ENCODE results near the gene EPHA7.

Gene EPHA7

GRCh38 chr6:93337772-93338394, 81.5 kb downstream of the EPHA7 start:
- Histone ChIP-seq H2BK120ac (ENCODE audit: low read depth, low read length) (no peak overlapping the region), H3K27me3 (ENCODE audit: insufficient read depth, low read length, poor library complexity) (no peaks in the 10 kb centered on the region), H3K79me2 (ENCODE audit: control insufficient read depth, insufficient read depth, low read length) (no peaks in the 10 kb centered on the region), H3K79me1 (ENCODE audit: low read length) (no peaks in the 10 kb centered on the region), H3K4me2 (ENCODE audit: low read length) (no peak overlapping the region), H2BK15ac (replicated peaks; ENCODE audit: low read depth) (no peak overlapping the region), H3K56ac (ENCODE audit: low read length) (no peak overlapping the region), H3K36me3 (ENCODE audit: control insufficient read depth, insufficient read depth, low read length) (no peaks in the 10 kb centered on the region), H4K5ac (ENCODE audit: low read length) (no peak overlapping the region), H3K4ac (ENCODE audit: low read depth, low read length) (no peak overlapping the region), H4K8ac (ENCODE audit: low read depth, low read length) (no peak overlapping the region), H2AK5ac (ENCODE audit: low read length) (no peak overlapping the region), H3K4me1 (ENCODE audit: control insufficient read depth, low read depth, low read length) (no peaks in the 10 kb centered on the region), H2BK5ac (ENCODE audit: low read length) (no peak overlapping the region), H3K23ac (ENCODE audit: low read length) (no peak overlapping the region), H3K27ac (ENCODE audit: low read depth, low read length) (no peak overlapping the region), H3K4me3 (ENCODE audit: low read length) (no peak overlapping the region), H3K18ac (ENCODE audit: low read length) (no peak overlapping the region), H3K9ac (ENCODE audit: low read length) (no peak overlapping the region)
- WGBS (ENCODE audit: extremely low coverage, insufficient coverage, low lambda C conversion rate), result no CpG with 5 or more reads among the region's 2 CpGs
- no peak for DNase-seq

GRCh38 chr6:93337014-93337413, 82.3 kb downstream of the EPHA7 start:
- Histone ChIP-seq H3K4me2 (ENCODE audit: low read length) (no peak overlapping the region), H2BK5ac (ENCODE audit: low read length) (no peak overlapping the region), H3K79me1 (ENCODE audit: low read length) (no peaks in the 10 kb centered on the region), H3K4me3 (ENCODE audit: low read length) (no peak overlapping the region), H3K79me2 (ENCODE audit: control insufficient read depth, insufficient read depth, low read length) (no peaks in the 10 kb centered on the region), H4K8ac (ENCODE audit: low read depth, low read length) (no peak overlapping the region), H3K36me3 (ENCODE audit: control insufficient read depth, insufficient read depth, low read length) (no peaks in the 10 kb centered on the region), H2BK15ac (replicated peaks; ENCODE audit: low read depth) (no peak overlapping the region), H2AK5ac (ENCODE audit: low read length) (no peak overlapping the region), H3K27ac (ENCODE audit: low read depth, low read length) (no peak overlapping the region), H4K5ac (ENCODE audit: low read length) (no peak overlapping the region), H3K56ac (ENCODE audit: low read length) (no peak overlapping the region), H3K4ac (ENCODE audit: low read depth, low read length) (no peak overlapping the region), H2BK120ac (ENCODE audit: low read depth, low read length) (no peak overlapping the region), H3K9ac (ENCODE audit: low read length) (no peak overlapping the region), H3K4me1 (ENCODE audit: control insufficient read depth, low read depth, low read length) (no peaks in the 10 kb centered on the region), H3K18ac (ENCODE audit: low read length) (no peak overlapping the region), H3K23ac (ENCODE audit: low read length) (no peak overlapping the region), H3K27me3 (ENCODE audit: insufficient read depth, low read length, poor library complexity) (no peaks in the 10 kb centered on the region)
- no peak for DNase-seq
- WGBS (ENCODE audit: extremely low coverage, insufficient coverage, low lambda C conversion rate), result no CpG with 5 or more reads among the region's 1 CpG

DNA sequence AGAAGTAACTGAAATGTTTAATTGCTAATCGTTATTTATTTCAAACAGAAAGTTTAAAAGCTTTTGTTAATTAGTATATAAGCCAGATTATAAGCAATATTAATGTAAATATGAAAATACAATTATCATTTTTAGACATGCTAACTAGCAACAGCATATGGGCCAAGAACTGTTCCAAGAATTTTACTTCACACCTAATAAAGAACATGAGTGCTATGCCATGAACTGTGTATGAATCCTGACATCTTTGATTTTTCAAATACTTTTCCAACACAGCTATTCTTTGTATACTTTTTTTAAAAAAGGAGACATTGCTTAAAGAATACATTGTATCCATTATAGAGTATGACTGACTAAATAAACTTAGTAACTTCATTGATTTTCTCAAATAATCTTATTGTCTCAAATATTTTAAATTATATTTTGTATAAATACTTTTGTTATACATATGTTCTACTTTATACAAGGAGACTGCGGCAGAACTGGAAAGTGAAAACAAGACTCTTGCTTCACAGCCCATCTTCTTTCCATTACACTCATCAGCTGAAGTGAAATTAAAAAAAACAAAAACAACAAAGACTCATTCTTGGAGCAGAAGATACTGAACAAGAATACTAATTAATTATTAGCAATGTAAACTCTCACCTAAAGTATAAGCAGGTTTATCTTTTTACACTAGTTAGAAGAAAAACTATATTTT, 89.9 kb downstream of the EPHA7 start:
- no peak for DNase-seq
- H4K8ac ChIP-seq (ENCODE audit: low read depth, low read length), result no peak overlapping the region
- H3K9ac ChIP-seq (ENCODE audit: low read length), result no peak overlapping the region
- no peak overlapping the region for H3K4ac ChIP-seq (ENCODE audit: low read depth, low read length)
- H3K79me2 ChIP-seq (ENCODE audit: control insufficient read depth, insufficient read depth, low read length), result no peaks in the 10 kb centered on the region
- no peak overlapping the region for H3K23ac ChIP-seq (ENCODE audit: low read length)
- H3K4me3 ChIP-seq (ENCODE audit: low read length), result no peak overlapping the region
- no peaks in the 10 kb centered on the region for H3K4me1 ChIP-seq (ENCODE audit: control insufficient read depth, low read depth, low read length)
- H3K36me3 ChIP-seq (ENCODE audit: control insufficient read depth, insufficient read depth, low read length), result no peaks in the 10 kb centered on the region
- no peak overlapping the region for H3K56ac ChIP-seq (ENCODE audit: low read length)
- no peak overlapping the region for H3K4me2 ChIP-seq (ENCODE audit: low read length)
- H3K79me1 ChIP-seq (ENCODE audit: low read length), result no peaks in the 10 kb centered on the region
- H4K5ac ChIP-seq (ENCODE audit: low read length), result no peak overlapping the region
- no peak overlapping the region for H2AK5ac ChIP-seq (ENCODE audit: low read length)
- H3K27me3 ChIP-seq (ENCODE audit: insufficient read depth, low read length, poor library complexity), result no peaks in the 10 kb centered on the region
- H2BK5ac ChIP-seq (ENCODE audit: low read length), result no peak overlapping the region
- no CpG with 5 or more reads among the region's 2 CpGs for WGBS (ENCODE audit: extremely low coverage, insufficient coverage, low lambda C conversion rate)
- H3K18ac ChIP-seq (ENCODE audit: low read length), result no peak overlapping the region
- no peak overlapping the region for H2BK15ac ChIP-seq (replicated peaks; ENCODE audit: low read depth)
- no peak overlapping the region for H3K27ac ChIP-seq (ENCODE audit: low read depth, low read length)
- no peak overlapping the region for H2BK120ac ChIP-seq (ENCODE audit: low read depth, low read length)

- H2BK120ac ChIP-seq (ENCODE audit: low read depth, low read length), result no peak overlapping the region
- no peak for DNase-seq
- no peaks in the 10 kb centered on the region for H3K79me2 ChIP-seq (ENCODE audit: control insufficient read depth, insufficient read depth, low read length)
- no peak overlapping the region for H2AK5ac ChIP-seq (ENCODE audit: low read length)
- no CpG with 5 or more reads among the region's 3 CpGs for WGBS (ENCODE audit: extremely low coverage, insufficient coverage, low lambda C conversion rate)
- no peak overlapping the region for H4K8ac ChIP-seq (ENCODE audit: low read depth, low read length)
- no peak overlapping the region for H3K23ac ChIP-seq (ENCODE audit: low read length)
- no peak overlapping the region for H2BK5ac ChIP-seq (ENCODE audit: low read length)
- H3K4me2 ChIP-seq (ENCODE audit: low read length), result no peak overlapping the region
- H3K36me3 ChIP-seq (ENCODE audit: control insufficient read depth, insufficient read depth, low read length), result no peaks in the 10 kb centered on the region
- H3K27ac ChIP-seq (ENCODE audit: low read depth, low read length), result no peak overlapping the region
- no peak overlapping the region for H3K9ac ChIP-seq (ENCODE audit: low read length)
- no peaks in the 10 kb centered on the region for H3K4me1 ChIP-seq (ENCODE audit: control insufficient read depth, low read depth, low read length)
- no peak overlapping the region for H3K4ac ChIP-seq (ENCODE audit: low read depth, low read length)
- H3K79me1 ChIP-seq (ENCODE audit: low read length), result no peaks in the 10 kb centered on the region
- H3K56ac ChIP-seq (ENCODE audit: low read length), result no peak overlapping the region
- H4K5ac ChIP-seq (ENCODE audit: low read length), result no peak overlapping the region
- no peak overlapping the region for H2BK15ac ChIP-seq (replicated peaks; ENCODE audit: low read depth)
- no peak overlapping the region for H3K4me3 ChIP-seq (ENCODE audit: low read length)
- H3K18ac ChIP-seq (ENCODE audit: low read length), result no peak overlapping the region
- H3K27me3 ChIP-seq (ENCODE audit: insufficient read depth, low read length, poor library complexity), result no peaks in the 10 kb centered on the region
These were observed 91.5 kb downstream of the EPHA7 start for GRCh38 chr6:93327857-93328256.

GRCh38 chr6:93325761-93326160, 93.6 kb downstream of the EPHA7 start:
- Histone ChIP-seq H2BK120ac (ENCODE audit: low read depth, low read length) (no peak overlapping the region), H2BK5ac (ENCODE audit: low read length) (no peak overlapping the region), H3K27ac (ENCODE audit: low read depth, low read length) (no peak overlapping the region), H3K36me3 (ENCODE audit: control insufficient read depth, insufficient read depth, low read length) (no peaks in the 10 kb centered on the region), H3K9ac (ENCODE audit: low read length) (no peak overlapping the region), H2BK15ac (replicated peaks; ENCODE audit: low read depth) (no peak overlapping the region), H3K79me2 (ENCODE audit: control insufficient read depth, insufficient read depth, low read length) (no peaks in the 10 kb centered on the region), H3K56ac (ENCODE audit: low read length) (no peak overlapping the region), H3K4me3 (ENCODE audit: low read length) (no peak overlapping the region), H2AK5ac (ENCODE audit: low read length) (no peak overlapping the region), H4K8ac (ENCODE audit: low read depth, low read length) (no peak overlapping the region), H3K23ac (ENCODE audit: low read length) (no peak overlapping the region), H4K5ac (ENCODE audit: low read length) (no peak overlapping the region), H3K4me1 (ENCODE audit: control insufficient read depth, low read depth, low read length) (no peaks in the 10 kb centered on the region), H3K4ac (ENCODE audit: low read depth, low read length) (no peak overlapping the region), H3K27me3 (ENCODE audit: insufficient read depth, low read length, poor library complexity) (no peaks in the 10 kb centered on the region), H3K4me2 (ENCODE audit: low read length) (no peak overlapping the region), H3K18ac (ENCODE audit: low read length) (no peak overlapping the region), H3K79me1 (ENCODE audit: low read length) (no peaks in the 10 kb centered on the region)
- no CpG with 5 or more reads among the region's 3 CpGs for WGBS (ENCODE audit: extremely low coverage, insufficient coverage, low lambda C conversion rate)
- DNase-seq, result no peak

GRCh38 chr6:93323630-93324029, 95.7 kb downstream of the EPHA7 start:
- Histone ChIP-seq H4K8ac (ENCODE audit: low read depth, low read length) (no peak overlapping the region), H3K27me3 (ENCODE audit: insufficient read depth, low read length, poor library complexity) (no peaks in the 10 kb centered on the region), H3K79me1 (ENCODE audit: low read length) (no peaks in the 10 kb centered on the region), H3K4ac (ENCODE audit: low read depth, low read length) (no peak overlapping the region), H2BK15ac (replicated peaks; ENCODE audit: low read depth) (no peak overlapping the region), H3K4me3 (ENCODE audit: low read length) (no peak overlapping the region), H3K27ac (ENCODE audit: low read depth, low read length) (no peak overlapping the region), H3K4me2 (ENCODE audit: low read length) (no peak overlapping the region), H2AK5ac (ENCODE audit: low read length) (no peak overlapping the region), H3K4me1 (ENCODE audit: control insufficient read depth, low read depth, low read length) (no peaks in the 10 kb centered on the region), H3K56ac (ENCODE audit: low read length) (no peak overlapping the region), H2BK120ac (ENCODE audit: low read depth, low read length) (no peak overlapping the region), H3K36me3 (ENCODE audit: control insufficient read depth, insufficient read depth, low read length) (no peaks in the 10 kb centered on the region), H3K23ac (ENCODE audit: low read length) (no peak overlapping the region), H3K79me2 (ENCODE audit: control insufficient read depth, insufficient read depth, low read length) (no peaks in the 10 kb centered on the region), H4K5ac (ENCODE audit: low read length) (no peak overlapping the region), H2BK5ac (ENCODE audit: low read length) (no peak overlapping the region), H3K9ac (ENCODE audit: low read length) (no peak overlapping the region), H3K18ac (ENCODE audit: low read length) (no peak overlapping the region)
- no CpG with 5 or more reads among the region's 1 CpG for WGBS (ENCODE audit: extremely low coverage, insufficient coverage, low lambda C conversion rate)
- no peak for DNase-seq
